T-helper 22 cell (primary cell): Measurements from ENCODE around the gene OR2B6.

Source experiments
- DNase-seq: peaks from one replicate; pipeline ENCODE4 v3.0.0-alpha.2; 2020; ENCODE audit warnings: low read depth

Gene OR2B6

DNA sequence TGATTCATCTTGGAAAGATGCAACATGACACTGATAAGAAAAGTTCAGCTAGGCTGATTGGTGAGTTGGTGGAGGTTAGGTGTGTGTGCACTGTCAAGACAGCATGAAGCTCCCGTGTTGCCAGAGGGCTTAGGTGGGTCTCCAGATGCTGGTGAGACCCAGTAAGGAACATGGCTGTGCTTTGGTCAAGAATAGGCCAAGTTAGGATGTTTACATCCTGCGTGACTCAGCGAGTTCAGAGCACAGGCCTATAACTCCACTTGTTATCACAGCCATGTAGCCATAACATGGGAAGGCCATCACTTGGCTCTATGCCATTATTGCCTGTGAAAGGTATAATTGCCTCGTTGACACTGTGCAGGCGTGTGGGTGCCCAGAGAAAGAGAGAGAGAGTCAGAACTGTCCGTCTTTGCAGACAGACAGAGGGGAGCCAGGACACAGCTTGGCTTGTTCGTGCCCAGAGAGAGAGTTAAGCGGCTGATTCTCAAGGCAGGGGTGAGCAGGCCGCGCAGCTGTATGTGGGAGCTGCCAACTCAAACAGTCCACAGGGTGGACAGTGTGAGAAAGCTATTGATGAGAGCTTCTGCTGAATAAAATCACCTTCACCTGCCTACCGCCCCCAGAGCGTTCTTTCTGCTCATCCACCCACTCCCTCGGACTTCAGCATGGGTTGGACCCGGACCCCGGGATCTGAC is 43.5 kb downstream of the OR2B6 start:
- DNase-seq: no peak

DNA sequence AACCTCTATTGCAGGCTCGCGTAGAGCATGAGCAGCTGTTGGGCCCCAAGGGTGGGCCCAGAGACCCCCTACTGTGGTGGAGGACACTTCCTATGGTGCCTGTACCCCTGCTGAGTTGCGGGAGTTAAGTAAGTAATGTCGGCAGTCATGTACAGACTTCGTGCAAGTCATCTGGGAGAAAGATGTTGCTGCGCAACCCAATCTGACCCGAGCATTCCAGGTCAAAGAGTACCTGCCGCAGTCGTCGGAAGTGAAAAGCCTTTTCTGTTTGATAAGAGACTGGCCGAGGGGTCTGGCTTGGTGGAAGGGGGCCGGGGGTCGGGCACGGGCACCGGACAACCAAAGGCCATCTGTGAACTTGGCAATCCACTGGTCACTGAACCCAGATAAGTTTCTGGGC is 44.3 kb downstream of the OR2B6 start:
- no peak for DNase-seq

DNA sequence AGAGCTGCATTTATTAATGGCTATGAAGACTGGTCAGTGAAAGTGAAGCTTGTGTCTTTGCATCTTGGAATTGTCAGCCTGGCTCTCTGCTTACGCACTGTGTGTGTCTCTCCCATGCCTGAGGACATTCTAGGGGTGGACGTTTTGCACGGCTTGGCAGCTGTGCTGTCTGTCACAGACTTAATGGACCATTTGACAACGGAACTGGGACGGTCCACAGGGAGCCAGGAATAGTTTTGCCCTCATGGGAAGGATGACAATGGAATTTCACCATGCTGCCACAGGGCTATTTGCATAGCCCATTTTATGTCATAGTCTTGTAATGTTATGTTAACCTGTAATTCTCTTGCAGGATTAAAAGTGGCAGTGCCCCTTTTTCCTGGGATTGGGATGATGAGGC is 44.7 kb downstream of the OR2B6 start:
- DNase-seq: no peak

DNA sequence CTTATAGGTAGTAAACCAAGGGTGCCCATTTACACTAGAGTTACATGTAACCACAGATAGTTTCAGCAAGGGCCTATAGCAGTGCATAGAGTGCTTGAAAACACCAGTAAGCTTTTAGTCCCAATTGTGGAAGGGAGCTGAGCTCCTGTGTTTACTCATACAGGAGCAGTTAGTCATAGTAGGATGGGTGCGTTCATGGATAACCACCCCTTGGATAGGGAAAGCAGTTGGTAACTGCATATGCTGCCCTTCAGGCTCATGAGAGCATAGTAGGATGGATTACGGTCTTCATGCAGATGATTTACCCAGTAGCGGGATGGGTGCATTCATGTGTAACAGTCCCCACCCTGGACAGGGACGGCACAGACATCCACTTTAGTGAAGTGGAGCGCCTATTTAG is 45.1 kb downstream of the OR2B6 start:
- no peak for DNase-seq

DNA sequence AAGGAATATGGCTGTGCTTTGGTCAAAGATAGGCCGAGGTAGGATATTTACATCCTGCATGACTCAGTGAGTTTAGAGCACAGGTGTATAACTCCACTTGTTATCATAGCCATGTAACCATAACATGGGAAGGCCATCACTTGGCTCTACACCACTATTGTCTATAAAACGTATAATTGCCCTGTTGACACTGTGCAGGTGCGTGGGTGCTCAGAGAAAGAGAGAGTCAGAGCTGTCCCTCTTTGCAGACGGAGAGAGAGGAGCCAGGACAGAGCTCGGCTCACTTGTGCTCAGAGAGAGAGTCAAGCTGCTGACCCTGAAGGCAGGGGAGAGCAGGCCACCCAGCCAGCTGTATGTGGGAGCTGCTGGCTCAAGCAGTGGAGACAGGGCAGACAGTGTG is 46.0 kb downstream of the OR2B6 start:
- no peak for DNase-seq

DNA sequence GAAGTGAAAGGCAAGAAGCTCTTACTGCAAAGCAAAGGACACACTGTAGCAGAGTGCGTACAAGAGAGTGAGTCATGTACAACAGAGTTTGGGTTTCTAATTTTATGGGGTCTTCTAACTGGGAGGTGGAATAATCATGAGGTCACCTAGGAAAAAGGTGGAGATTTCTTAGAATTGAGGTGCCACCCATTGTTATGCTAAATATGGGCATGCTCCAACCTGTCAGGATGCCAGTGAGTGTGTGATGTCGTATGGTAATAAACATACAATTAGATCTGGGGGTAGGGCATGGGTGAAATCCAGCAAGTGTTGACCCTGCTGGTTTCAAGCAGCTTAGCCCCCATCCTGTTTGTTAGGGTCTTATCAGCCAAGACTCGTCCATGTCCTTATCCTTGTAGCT is 46.6 kb downstream of the OR2B6 start:
- DNase-seq: no peak

DNA sequence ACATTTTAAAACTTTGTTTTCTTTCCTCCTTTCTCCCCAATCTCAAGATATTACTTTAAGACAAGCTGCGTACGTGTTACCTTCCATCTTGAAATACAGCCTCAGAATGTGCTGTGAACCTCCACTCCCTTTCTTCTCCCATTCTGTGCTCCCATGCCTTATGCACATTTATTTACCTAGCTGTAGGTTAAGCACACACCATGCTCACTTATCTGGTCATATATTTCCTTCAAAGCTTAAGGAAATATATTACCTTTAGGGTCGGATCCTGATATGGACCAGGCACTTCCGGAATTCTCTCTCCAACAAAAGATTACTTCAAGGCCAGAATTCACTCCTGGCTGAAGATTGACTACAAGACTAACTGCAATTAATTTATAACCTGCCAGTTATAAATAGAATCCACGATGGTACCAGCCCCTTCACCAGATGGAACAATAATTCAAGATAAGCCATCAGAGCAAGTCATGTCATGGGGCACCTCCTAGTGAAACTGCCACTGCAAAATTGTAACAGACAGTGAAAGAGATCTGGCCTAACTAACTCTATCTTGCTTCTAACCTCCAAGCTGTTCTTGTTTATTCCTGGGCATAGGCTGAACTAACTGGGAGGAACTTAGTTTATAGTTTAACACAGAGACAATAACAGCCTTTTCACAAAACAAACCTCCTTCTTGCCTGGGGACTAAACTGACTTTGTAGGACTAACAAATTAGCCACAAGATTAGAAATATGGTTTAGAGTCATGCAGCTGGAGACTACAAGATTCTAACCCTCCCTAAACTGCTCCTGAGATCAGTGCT is 47.5 kb downstream of the OR2B6 start:
- no peak for DNase-seq

DNA sequence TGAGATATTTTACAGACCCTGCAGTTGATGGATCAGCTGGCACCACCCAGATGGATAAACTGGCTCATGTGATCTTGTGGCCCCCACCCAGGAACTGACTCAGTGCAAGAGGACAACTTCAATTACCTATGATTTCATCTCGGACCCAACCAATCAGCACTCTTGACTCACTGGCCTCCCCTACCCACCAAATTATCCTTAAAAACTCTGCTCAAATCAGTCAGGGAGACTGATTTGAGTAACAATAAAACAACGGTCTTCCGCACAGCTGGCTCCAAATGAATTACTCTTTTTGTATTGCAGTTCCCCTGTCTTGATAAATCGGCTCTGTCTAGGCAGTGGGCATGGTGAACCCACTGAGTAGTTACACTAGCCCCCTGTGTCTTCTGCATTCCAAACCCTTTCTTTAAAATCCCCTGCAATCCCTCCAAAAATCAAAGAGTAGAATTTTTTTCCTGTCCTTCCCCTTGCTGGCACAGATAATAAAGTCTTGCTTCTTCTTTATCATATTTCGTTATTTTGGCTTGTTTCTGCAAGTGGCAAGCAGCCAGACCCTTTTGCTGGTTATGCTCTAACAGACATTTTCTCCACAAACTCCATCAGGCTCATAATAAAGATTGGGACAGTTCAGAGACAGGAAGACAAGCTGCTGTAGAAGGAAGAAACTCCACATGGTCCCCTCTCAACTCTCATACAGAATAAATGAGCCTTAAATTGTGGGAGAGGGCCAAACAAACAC is 48.3 kb downstream of the OR2B6 start:
- DNase-seq: no peak

DNA sequence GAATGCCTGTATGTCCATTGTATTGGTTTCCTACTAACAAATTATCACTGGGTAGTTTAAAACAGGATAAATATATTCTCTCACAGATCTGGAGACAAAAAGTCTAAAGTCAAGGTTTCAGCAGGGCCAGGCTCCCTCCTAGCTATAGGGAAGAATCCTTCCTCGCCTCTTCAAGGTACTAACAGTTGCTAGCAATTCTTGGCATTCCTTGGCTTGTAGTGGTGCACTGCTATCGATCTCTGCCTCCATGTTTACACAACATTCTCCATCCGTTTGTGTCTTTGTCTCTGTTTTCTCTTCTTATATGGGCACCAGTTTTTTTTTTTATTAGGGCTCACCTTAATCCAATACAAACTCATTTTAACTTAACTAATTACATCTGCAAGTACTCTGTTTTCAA is 48.9 kb downstream of the OR2B6 start:
- DNase-seq: no peak
